ENCODE measurements around the gene YIPF4.

- TF ChIP-seq CTCF (conservative IDR thresholded peaks at IDR 0.05) (no peak), EZH2 (IDR thresholded peaks at IDR 0.05; ENCODE audit: low read depth) (no peak)
These were observed 42.4 kb upstream of the YIPF4 start for GRCh38 chr2:32235315-32235714.

Measured in PC-9 (cell line).